GM21825 (cell line): Measurements from ENCODE around the gene CPA5.

Experiments
- ATAC-seq: cut with Tn5 transposase; IDR thresholded peaks from one replicate; pipeline ENCODE4 v1.9.1; 2021; ENCODE audit warnings: mild to moderate bottlenecking, moderate library complexity; ENCODE audit not compliant: unreplicated experiment

CPA5 gene

DNA sequence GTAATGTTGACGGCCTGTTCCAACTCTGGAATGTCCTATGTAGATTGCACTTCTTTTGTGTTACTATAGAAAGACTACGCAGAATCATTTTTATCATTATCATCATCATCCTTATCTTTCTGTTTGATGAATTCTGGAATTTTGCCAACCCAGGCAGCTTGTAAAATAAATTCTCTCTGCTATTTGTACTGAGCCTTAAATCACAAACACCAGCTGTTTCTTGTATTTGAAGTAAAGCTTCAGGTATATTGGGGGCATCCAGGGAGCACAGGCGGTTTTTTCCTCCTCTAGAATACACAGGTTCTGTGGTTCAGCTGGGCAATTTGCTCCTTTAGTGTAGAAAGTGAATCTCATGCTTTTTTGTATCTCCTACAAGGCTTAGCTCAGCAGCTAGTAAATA is 14.9 kb upstream of the CPA5 start:
- no peak for ATAC-seq

- ATAC-seq = no peak
These were observed 12.2 kb upstream of the CPA5 start for GRCh38 chr7:130332259-130333053.

GRCh38 chr7:130333832-130334231 is 10.8 kb upstream of the CPA5 start:
- no peak for ATAC-seq

DNA sequence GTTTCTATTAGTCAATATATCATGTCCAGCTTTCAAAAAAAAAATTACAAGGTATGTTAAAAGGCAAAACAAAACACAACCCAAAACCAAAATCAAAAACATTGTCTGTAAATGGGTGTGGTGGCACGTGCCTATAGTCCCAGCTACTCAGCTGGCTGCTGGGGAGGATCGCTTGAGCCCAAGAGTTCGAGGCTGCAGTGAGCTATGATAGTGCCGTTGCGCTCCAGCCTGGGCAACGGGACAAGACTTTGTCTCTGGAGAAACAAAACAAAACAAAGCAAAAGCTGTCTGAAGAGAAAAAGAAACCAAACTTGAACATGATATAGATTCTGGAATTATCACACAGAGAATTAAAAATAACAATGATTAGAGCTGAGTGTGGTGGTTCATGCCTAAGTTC is 10.3 kb upstream of the CPA5 start:
- no peak for ATAC-seq

DNA sequence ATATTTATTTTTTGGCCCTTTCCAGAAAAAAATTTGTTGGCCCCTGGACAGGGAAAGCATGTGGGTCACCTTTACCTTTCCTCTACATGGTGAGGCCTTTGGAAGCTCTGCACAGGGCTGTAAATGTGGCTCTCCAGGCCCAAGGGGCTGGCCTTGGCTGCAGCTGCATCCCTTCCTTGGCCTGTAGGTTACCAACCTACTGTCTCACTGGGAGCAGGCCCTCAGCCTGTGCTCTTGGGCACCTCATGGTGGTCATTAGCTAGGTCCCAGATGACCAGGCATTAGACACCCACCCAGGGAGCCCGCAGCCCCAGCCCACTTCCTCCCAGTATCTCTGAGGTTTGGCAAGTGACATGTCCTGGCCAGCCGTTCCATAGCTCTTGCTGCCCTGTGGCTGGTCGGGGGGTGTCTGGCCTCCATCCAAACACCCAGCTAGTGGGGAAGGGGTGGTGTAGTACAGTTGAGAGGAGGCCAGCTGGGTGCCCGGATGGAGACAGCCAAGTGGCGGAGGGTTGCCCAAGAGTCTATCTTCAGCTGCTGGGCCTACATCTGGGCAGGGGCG is 7.1 kb upstream of the CPA5 start:
- ATAC-seq = no peak

GRCh38 chr7:130338233-130338632 is 6.4 kb upstream of the CPA5 start:
- no peak for ATAC-seq

GRCh38 chr7:130341882-130342281 is 2.7 kb upstream of the CPA5 start:
- no peak for ATAC-seq

- no peak for ATAC-seq
These were observed 1.8 kb upstream of the CPA5 start for GRCh38 chr7:130342701-130343380.

GRCh38 chr7:130345136-130345535 is 520 bp downstream of the CPA5 start:
- ATAC-seq = no peak

- ATAC-seq = no peak
These were observed 1.1 kb downstream of the CPA5 start for GRCh38 chr7:130345725-130346124.

- no peak for ATAC-seq
These were observed 1.7 kb downstream of the CPA5 start for GRCh38 chr7:130346177-130346905.

- no peak for ATAC-seq
These were observed 2.3 kb downstream of the CPA5 start for GRCh38 chr7:130346941-130347340.

DNA sequence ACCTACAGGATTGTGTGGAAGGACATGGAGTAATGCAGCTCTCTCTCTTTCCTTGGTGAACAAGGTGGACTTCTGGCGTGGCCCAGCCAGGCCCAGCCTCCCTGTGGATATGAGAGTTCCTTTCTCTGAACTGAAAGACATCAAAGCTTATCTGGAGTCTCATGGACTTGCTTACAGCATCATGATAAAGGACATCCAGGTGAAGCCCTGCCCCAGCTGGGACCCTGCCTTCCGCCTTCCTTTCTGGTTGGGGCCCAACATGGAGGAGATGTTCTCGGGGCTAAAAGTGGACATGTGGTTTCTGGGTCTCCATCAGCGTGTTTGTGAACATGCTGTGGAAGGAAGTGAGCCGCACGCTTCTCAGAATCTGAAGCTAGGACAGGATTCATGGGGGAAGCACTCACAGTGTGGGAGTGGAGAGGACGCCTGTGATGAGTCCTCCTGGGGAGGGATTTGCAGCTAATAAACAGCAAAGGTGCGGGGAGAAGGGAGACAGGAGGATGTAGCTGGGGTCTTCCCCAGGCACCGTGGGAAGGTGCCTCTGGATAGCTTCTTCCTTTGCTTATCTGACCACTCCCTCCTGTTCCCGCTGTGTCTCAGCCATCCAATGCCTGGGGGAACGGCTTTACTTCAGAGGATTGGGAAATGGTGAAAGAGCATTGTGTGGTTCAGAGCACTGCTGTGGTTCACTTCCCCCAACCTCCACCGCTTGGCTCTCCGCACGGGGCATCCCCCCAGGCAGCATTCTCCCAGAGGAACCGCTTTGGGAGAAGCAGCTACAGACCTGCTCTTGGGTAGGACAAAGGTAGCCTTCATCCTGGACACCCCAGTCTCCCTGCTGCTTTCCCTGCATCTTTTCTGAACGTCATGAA is 5.5 kb downstream of the CPA5 start:
- ATAC-seq = no peak

GRCh38 chr7:130350945-130351790 is 6.6 kb downstream of the CPA5 start:
- ATAC-seq = no peak

- no peak for ATAC-seq
These were observed 7.1 kb downstream of the CPA5 start for GRCh38 chr7:130351791-130352090.

DNA sequence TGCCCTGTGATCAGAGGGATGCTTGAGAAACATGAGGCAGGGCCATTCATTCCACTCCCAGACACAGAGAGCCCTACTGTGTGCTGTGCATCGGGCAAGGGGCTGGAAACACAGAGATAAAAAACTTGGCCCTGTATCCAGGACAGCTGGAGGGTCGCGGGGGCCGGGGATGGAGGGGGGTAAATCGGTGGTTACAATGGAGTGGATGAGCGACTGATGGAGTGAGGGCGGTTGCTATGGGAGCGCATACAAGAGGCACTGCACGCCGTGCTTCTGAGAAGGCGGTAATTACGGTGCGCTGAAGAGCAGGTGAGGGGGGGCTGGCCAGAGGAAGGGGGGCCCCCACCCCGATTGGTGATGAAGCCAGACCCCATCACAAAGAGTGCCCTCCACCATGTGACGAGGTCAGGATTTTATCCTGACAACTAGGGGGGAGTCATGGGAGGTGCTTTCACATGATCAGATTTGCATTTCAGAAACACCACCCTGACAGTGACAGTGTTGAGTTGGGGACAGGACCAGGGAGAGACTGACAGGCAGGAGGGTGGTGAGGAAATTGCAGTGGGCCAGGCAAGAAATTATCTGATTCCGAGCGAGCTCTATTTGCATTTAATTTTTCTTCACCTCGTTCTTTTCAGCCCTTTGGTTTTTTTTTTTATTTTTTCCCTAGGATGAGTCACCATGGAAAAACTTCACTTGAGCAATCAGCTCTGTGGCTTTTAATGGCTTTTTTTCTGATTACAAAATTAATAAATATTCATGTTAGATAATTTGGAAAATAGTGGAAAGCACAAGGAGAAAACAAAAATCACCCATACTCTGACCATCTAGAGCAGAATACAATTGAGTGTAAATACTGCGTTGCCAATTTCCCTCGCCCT is 7.8 kb downstream of the CPA5 start:
- ATAC-seq = no peak

DNA sequence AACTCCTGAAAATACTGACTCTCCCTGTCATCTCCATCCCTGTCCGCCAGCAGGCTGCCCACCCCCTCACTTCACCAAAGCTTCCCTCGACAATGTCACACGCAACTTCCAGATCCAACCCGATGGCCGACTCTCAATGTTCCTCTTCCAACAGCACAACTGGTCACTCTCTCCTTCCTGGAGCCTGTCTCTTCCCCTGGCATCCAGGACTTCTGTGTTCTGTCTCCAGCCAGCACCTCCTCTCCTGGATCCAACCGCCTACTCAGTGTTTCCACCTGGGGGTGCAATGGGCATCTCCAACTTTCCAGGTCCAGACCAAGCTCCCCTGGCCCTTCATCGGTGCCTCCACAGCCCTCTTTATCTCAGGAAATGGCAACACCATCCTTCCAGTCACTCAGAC is 8.6 kb downstream of the CPA5 start:
- no peak for ATAC-seq

DNA sequence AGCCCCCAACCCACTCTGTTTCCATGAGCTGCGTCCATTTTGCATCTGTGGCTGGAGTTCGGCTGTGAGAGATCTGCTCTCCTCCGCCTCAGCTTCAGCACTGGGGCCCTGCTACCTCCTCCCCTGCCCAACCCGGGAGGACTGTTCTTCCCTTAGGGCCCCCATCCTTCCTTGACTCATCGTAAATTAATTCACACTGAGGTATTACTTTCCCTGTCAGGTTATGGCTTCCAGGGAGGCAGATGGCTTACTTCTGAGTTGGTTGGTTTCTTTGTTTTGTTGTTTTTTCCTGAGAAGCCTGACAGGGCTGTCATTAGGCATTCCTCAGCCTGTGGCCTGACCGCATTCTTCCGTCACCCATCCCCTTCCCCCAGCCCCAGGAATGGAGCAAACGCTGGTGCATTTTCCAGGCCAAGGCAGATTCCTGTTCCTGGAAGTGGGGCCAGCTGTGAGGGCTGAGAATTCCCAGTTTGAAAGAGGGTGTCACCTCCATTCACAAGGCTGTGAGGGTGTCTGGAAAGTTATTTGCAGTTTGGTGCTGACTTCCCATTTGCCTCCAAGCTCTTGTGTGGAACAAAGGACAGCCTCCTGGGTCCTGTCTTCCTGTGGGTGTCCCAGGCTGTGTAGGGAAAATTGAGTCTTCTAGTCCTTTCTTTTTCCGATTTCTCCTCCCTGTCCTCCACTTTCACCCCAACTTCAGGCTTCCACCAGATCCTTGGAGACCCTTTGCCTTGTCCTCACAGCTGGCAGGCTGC is 11.7 kb downstream of the CPA5 start:
- no peak for ATAC-seq
